HCT116 (cell line): ENCODE results near the gene S1PR4.

ENCODE experiments used
- ELF1 ChIP-seq: IDR thresholded peaks from 2 replicates; pipeline ENCODE4 v1.6.1; 2012; ENCODE audit warnings: low read depth, borderline replicate concordance
- EZH2 ChIP-seq: fragments of 200-600 bp; sonication (generic); IDR thresholded peaks from 2 replicates; pipeline ENCODE4 v1.6.1; 2017; ENCODE audit warnings: antibody characterized with exemption, mixed run types
- EZH2phosphoT487 ChIP-seq: fragments of 200-600 bp; IDR thresholded peaks from 2 replicates; pipeline ENCODE4 v1.6.1; 2018; ENCODE audit warnings: antibody characterized with exemption, borderline replicate concordance
- JUND ChIP-seq: IDR thresholded peaks from 2 replicates; pipeline ENCODE4 v1.6.1; 2012
- MAX ChIP-seq: IDR thresholded peaks from 2 replicates; pipeline ENCODE4 v1.6.1; 2012
- POLR2A ChIP-seq: IDR thresholded peaks from 2 replicates; pipeline ENCODE4 v1.7.0; 2011; ENCODE audit warnings: borderline replicate concordance; ENCODE audit not compliant: insufficient read depth, insufficient read length; ENCODE audit errors: extremely low read depth
- POLR2AphosphoS5 ChIP-seq: IDR thresholded peaks from 2 replicates; pipeline ENCODE4 v1.6.1; 2011; ENCODE audit warnings: mild to moderate bottlenecking, low read depth, low read length, moderate library complexity
- RAD21 ChIP-seq: IDR thresholded peaks from 2 replicates; pipeline ENCODE4 v1.6.1; 2012; ENCODE audit warnings: low read depth, mild to moderate bottlenecking
- YY1 ChIP-seq: IDR thresholded peaks from 2 replicates; pipeline ENCODE4 v1.6.1; 2011; ENCODE audit warnings: low read length, low read depth, moderate library complexity, mild to moderate bottlenecking; ENCODE audit not compliant: insufficient replicate concordance; ENCODE audit errors: extremely low read depth
- ZNF274 ChIP-seq: fragments of 200-500 bp; sonication (Bioruptor generic); IDR thresholded peaks from 2 replicates; pipeline ENCODE4 v1.6.1; 2014; ENCODE audit warnings: mild to moderate bottlenecking, low read depth, low read length, inconsistent platforms
- TF ChIP-seq, protein P1 (sequence below), 3 experiments: fragments of 200-600 bp in 1 of 3; sonication (generic) in 1 of 3; IDR thresholded peaks in 2 of 3; conservative IDR thresholded peaks in 1 of 3; 2 replicates each; pipeline ENCODE4 v1.5.1; 2012 to 2017; ENCODE audit warnings: low read depth in 2 of 3, low read length in 2 of 3, antibody characterized with exemption in 1 of 3, borderline replicate concordance in 1 of 3, control low read depth in 1 of 3, mild to moderate bottlenecking in 1 of 3, mixed read lengths in 1 of 3, mixed run types in 1 of 3, moderate library complexity in 1 of 3; ENCODE audit not compliant: insufficient read depth in 1 of 3
- TF ChIP-seq, protein P2 (sequence below): IDR thresholded peaks from 2 replicates; pipeline ENCODE4 v1.6.1; 2012; ENCODE audit warnings: low read depth

GRCh38 chr19:3211191-3211590 is 32.6 kb downstream of the S1PR4 start:
- TF ChIP-seq, protein P1, sequence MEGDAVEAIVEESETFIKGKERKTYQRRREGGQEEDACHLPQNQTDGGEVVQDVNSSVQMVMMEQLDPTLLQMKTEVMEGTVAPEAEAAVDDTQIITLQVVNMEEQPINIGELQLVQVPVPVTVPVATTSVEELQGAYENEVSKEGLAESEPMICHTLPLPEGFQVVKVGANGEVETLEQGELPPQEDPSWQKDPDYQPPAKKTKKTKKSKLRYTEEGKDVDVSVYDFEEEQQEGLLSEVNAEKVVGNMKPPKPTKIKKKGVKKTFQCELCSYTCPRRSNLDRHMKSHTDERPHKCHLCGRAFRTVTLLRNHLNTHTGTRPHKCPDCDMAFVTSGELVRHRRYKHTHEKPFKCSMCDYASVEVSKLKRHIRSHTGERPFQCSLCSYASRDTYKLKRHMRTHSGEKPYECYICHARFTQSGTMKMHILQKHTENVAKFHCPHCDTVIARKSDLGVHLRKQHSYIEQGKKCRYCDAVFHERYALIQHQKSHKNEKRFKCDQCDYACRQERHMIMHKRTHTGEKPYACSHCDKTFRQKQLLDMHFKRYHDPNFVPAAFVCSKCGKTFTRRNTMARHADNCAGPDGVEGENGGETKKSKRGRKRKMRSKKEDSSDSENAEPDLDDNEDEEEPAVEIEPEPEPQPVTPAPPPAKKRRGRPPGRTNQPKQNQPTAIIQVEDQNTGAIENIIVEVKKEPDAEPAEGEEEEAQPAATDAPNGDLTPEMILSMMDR (IDR thresholded peaks at IDR 0.05 in 2 of 3, conservative IDR thresholded peaks at IDR 0.05 in 1 of 3; ENCODE audit: borderline replicate concordance in 1 of 3, insufficient read depth in 1 of 3, low read depth in 2 of 3, low read length in 2 of 3) = no peak
- TF ChIP-seq YY1 (no peak), EZH2 (no peak), ELF1 (no peak), POLR2A (no peak), RAD21 (no peak), ZNF274 (no peak), MAX (no peak), EZH2phosphoT487 (no peak), POLR2AphosphoS5 (no peak; the same call in 1 of the 2 replicates), JUND (no peak)
- TF ChIP-seq, protein P2, sequence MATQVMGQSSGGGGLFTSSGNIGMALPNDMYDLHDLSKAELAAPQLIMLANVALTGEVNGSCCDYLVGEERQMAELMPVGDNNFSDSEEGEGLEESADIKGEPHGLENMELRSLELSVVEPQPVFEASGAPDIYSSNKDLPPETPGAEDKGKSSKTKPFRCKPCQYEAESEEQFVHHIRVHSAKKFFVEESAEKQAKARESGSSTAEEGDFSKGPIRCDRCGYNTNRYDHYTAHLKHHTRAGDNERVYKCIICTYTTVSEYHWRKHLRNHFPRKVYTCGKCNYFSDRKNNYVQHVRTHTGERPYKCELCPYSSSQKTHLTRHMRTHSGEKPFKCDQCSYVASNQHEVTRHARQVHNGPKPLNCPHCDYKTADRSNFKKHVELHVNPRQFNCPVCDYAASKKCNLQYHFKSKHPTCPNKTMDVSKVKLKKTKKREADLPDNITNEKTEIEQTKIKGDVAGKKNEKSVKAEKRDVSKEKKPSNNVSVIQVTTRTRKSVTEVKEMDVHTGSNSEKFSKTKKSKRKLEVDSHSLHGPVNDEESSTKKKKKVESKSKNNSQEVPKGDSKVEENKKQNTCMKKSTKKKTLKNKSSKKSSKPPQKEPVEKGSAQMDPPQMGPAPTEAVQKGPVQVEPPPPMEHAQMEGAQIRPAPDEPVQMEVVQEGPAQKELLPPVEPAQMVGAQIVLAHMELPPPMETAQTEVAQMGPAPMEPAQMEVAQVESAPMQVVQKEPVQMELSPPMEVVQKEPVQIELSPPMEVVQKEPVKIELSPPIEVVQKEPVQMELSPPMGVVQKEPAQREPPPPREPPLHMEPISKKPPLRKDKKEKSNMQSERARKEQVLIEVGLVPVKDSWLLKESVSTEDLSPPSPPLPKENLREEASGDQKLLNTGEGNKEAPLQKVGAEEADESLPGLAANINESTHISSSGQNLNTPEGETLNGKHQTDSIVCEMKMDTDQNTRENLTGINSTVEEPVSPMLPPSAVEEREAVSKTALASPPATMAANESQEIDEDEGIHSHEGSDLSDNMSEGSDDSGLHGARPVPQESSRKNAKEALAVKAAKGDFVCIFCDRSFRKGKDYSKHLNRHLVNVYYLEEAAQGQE = no peak
